RWPE1 (cell line): Measurements from ENCODE around the gene UCKL1.
"Not testable (repeated sequence)": the region's sequence is repeated elsewhere in the genome, so short reads cannot be mapped to it uniquely, and the experiment has no call there.

Experiments
- CTCF ChIA-PET: fragments of 350-600 bp; sonication (Branson Sonifier 250); formaldehyde crosslinking; extraction: SDS; loops from one replicate; lab custom pipeline; 2021; lab: Yijun Ruan, JAX
- POLR2A ChIA-PET: fragments of 400-600 bp; formaldehyde crosslinking; extraction: SDS; loops from one replicate; lab custom pipeline; 2020; ENCODE audit warnings: antibody characterized with exemption; ENCODE audit not compliant: low non-redundant PET; lab: Yijun Ruan, JAX
- DNase-seq: peaks from one replicate; pipeline ENCODE4 v3.0.0; 2012; ENCODE audit warnings: low spot score
- H3K27ac ChIP-seq: fragments of 450-650 bp; 2 replicates; pipeline ENCODE4 v1.5.1; 2017
- CTCF ChIP-seq: fragments of 450-650 bp; conservative IDR thresholded peaks from 2 replicates; pipeline ENCODE4 v1.5.1; 2017; ENCODE audit warnings: low read depth, mild to moderate bottlenecking

Gene UCKL1

GRCh38 chr20:63934271-63935068 lies 21.7 kb downstream of the UCKL1 start:
- no peak; the same call in 1 of the 2 replicates for TF ChIP-seq CTCF
- peak overlapping the region; percentile 91 for H3K27ac ChIP-seq
- POLR2A ChIA-PET, result no interaction called here
- CTCF ChIA-PET, result interaction anchor here (0.6 to 1.0 kb wide), 2 partner anchors 9 to 1077 kb away, joined by 4 to 6 read pairs; no protein-coding TSS in a partner anchor
- DNase-seq, result no peak

GRCh38 chr20:63933646-63934045 lies 22.6 kb downstream of the UCKL1 start:
- ChIA-PET CTCF (interaction anchor here (0.5 to 0.6 kb wide), 3 partner anchors 19 to 1077 kb away, joined by 3 to 6 read pairs (median 3); no protein-coding TSS in a partner anchor), POLR2A (no interaction called here)
- H3K27ac ChIP-seq, result peak overlapping the region; percentile 91
- TF ChIP-seq CTCF, result no peak
- no peak for DNase-seq

- no peak for DNase-seq
- ChIA-PET POLR2A (no interaction called here), CTCF (no interaction called here)
- H3K27ac ChIP-seq, result peak overlapping the region; percentile 4
- TF ChIP-seq CTCF, result no peak
Observed at GRCh38 chr20:63932606-63933160, 23.5 kb downstream of the UCKL1 start.

GRCh38 chr20:63931735-63932134 lies 24.5 kb downstream of the UCKL1 start:
- ChIA-PET CTCF (no interaction called here), POLR2A (no interaction called here)
- DNase-seq, result no peak
- H3K27ac ChIP-seq, result no peak overlapping the region
- TF ChIP-seq CTCF, result no peak

GRCh38 chr20:63930971-63931553 lies 25.2 kb downstream of the UCKL1 start:
- no peak for TF ChIP-seq CTCF
- ChIA-PET CTCF (no interaction called here), POLR2A (no interaction called here)
- H3K27ac ChIP-seq, result peak overlapping the region; percentile 0; the same call in 1 of the 2 replicates
- no peak for DNase-seq

- DNase-seq, H3K27ac ChIP-seq, CTCF ChIA-PET, POLR2A ChIA-PET: not testable (repeated sequence)
Observed at GRCh38 chr20:63929473-63929883, 26.7 kb downstream of the UCKL1 start.
